BJ (cell line): Measurements from ENCODE around the gene LTA. TPM values are rescaled to one million over a fixed set of nuclear protein-coding genes. Genes with fewer than 3 reads are reported as not detected.
A peak's percentile ranks its signal among the peaks of the same experiment; 100 is the strongest.

Experiments used
- CTCF ChIA-PET: fragments of 350-600 bp; formaldehyde crosslinking; extraction: SDS; loops from one replicate; lab custom pipeline; 2021; ENCODE audit warnings: antibody characterized with exemption, inconsistent platforms; lab: Yijun Ruan, JAX
- POLR2A ChIA-PET: fragments of 300-600 bp; sonication (Branson Sonifier 250); formaldehyde crosslinking; extraction: SDS; loops from one replicate; lab custom pipeline; 2021; ENCODE audit warnings: antibody characterized with exemption; lab: Charles Lee
- DNase-seq: peaks from one replicate; pipeline ENCODE4 v3.0.0-alpha.2; 2011; ENCODE audit warnings: low read depth
- H3K27me3 ChIP-seq: 2 replicates; pipeline ENCODE4 v1.6.0; 2011; ENCODE audit warnings: low read length; ENCODE audit not compliant: control insufficient read depth, insufficient read depth
- H3K36me3 ChIP-seq: 2 replicates; pipeline ENCODE4 v1.5.1; 2011; ENCODE audit warnings: low read length; ENCODE audit not compliant: control insufficient read depth, insufficient read depth
- H3K4me3 ChIP-seq: 2 replicates; pipeline ENCODE4 v1.5.1; 2011; ENCODE audit warnings: low read depth, mild to moderate bottlenecking, control low read depth, low read length
- CTCF ChIP-seq: IDR thresholded peaks from 2 replicates; pipeline ENCODE4 v1.5.1; 2011; ENCODE audit warnings: low read depth, mild to moderate bottlenecking, control low read depth, inconsistent platforms, low read length, moderate library complexity; ENCODE audit not compliant: insufficient read depth
- polyA minus RNA-seq: library from RNA; depleted of rRNA, polyadenylated mRNA; stranded (reverse); fragments of >200 nt; gene quantifications from 2 replicates; pipeline ENCODE4 v1.2.3, GENCODE V29; 2011; rRNA and poly(A)+ RNA removed
- polyA plus RNA-seq: library from polyadenylated mRNA; depleted of rRNA; stranded (reverse); fragments of >200 nt; gene quantifications from 2 replicates; pipeline ENCODE4 v1.2.3, GENCODE V29; 2011; rRNA removed

Gene LTA
- polyA plus RNA-seq = not detected in 2 replicates
- not detected in 2 replicates for polyA minus RNA-seq

- POLR2A ChIA-PET = no interaction called here
- Histone ChIP-seq H3K4me3 (no peak within 1 kb of the TSS), H3K36me3 (no peaks in the 10 kb centered on the region), H3K27me3 (peaks cover 1% of the 10 kb centered on the region)
- DNase-seq = no peak
- TF ChIP-seq CTCF = no peak
- CTCF ChIA-PET = interaction anchor here (6.5 kb wide), 1 partner anchor 8 kb away, joined by 43 read pairs; no protein-coding TSS in a partner anchor
These were observed at the start of gene LTA for GRCh38 chr6:31572041-31572911. Gene LTA (plus strand): TSS chr6:31572289. CDS start chr6:31572743, 454 bp downstream.

GRCh38 chr6:31525553-31525931 lies 46.5 kb upstream of the LTA start:
- CTCF ChIA-PET = interaction anchor here (1.0 to 1.1 kb wide), 2 partner anchors 8 to 22 kb away, joined by 3 read pairs; partner anchors contain the start of gene NFKBIL1
- no peak for DNase-seq

GRCh38 chr6:31525932-31526591 lies 46.0 kb upstream of the LTA start:
- ChIA-PET POLR2A (no interaction called here), CTCF (interaction anchor here (1.0 to 1.1 kb wide), 2 partner anchors 9 to 21 kb away, joined by 3 read pairs; partner anchors contain the start of gene NFKBIL1)
- TF ChIP-seq CTCF = no peak
- Histone ChIP-seq H3K27me3 (no peaks in the 10 kb centered on the region), H3K36me3 (peaks cover 8% of the 10 kb centered on the region), H3K4me3 (no peak overlapping the region)
- peak; percentile 41 for DNase-seq

More at GRCh38 chr6:31525553-31525931, 46.5 kb upstream of the LTA start:
- H3K36me3 ChIP-seq = peaks cover 3% of the 10 kb centered on the region
- H3K27me3 ChIP-seq = no peaks in the 10 kb centered on the region
- POLR2A ChIA-PET = interaction anchor here (0.7 kb wide), 1 partner anchor 281 kb away, joined by 13 read pairs; the partner anchor contains the start of gene LSM2
- no peak for TF ChIP-seq CTCF
- no peak overlapping the region for H3K4me3 ChIP-seq

- Histone ChIP-seq H3K27me3 (no peaks in the 10 kb centered on the region), H3K4me3 (no peak overlapping the region), H3K36me3 (peaks cover 14% of the 10 kb centered on the region)
- DNase-seq = no peak
- POLR2A ChIA-PET = interaction anchor here (0.7 kb wide), 1 partner anchor 773 kb away, joined by 7 read pairs; no protein-coding TSS in a partner anchor
- TF ChIP-seq CTCF = no peak
- CTCF ChIA-PET = interaction anchor here (1.2 to 3.0 kb wide), 3 partner anchors 11 to 33 kb away, joined by 3 to 12 read pairs (median 4); partner anchors contain the start of gene ATP6V1G2
These were observed 43.7 kb upstream of the LTA start for GRCh38 chr6:31528307-31528777.
